ENCODE data around the gene SUGCT. TPM values are rescaled to one million over a fixed set of nuclear protein-coding genes. Genes with fewer than 3 reads are reported as not detected.

SUGCT gene
- total RNA-seq, 1 experiment from 2014 or later = 1.6 TPM

DNA sequence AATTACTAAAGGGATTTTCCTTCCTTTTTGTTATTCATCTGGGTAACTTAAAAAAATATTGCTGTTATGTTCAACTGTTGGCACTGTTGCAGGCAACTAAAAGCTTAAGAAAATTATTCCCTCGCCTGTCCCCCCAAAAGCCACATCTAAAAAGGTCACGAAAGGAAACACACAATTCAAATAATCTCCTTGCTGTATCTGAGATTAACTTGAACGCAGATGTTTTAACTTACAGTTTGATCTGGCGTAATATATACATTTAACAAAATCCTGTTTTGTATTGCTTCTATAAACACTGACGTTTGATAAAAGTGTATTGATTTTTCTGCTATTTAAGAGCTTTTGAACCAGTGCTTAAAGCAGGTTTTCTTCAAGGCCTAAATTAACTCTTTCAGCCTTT, 432.1 kb downstream of the SUGCT start:
- no peak for DNase-seq
- no TSS peak for BruUV-seq (replicated peaks)
- peaks cover 5% of the 10 kb centered on the region for H3K9me3 Mint-ChIP-seq (ENCODE audit: low read depth, unreplicated experiment)
- intact Hi-C loops (cut with micrococcal nuclease; ENCODE audit: unreplicated experiment) = loop anchor here (10.0 kb wide), 1 partner anchor 58 kb away; no protein-coding TSS in a partner anchor
- CTCF ChIA-PET = no interaction called here
- no peaks in the 10 kb centered on the region for H3K36me3 Mint-ChIP-seq (ENCODE audit: insufficient read depth, unreplicated experiment)
- H3K27me3 Mint-ChIP-seq (ENCODE audit: unreplicated experiment) = no peaks in the 10 kb centered on the region
- H3K4me1 Mint-ChIP-seq (ENCODE audit: low read depth, unreplicated experiment) = no peaks in the 10 kb centered on the region
- H3K4me3 Mint-ChIP-seq (ENCODE audit: low read depth, unreplicated experiment) = no peak overlapping the region
- TF ChIP-seq, protein P1, sequence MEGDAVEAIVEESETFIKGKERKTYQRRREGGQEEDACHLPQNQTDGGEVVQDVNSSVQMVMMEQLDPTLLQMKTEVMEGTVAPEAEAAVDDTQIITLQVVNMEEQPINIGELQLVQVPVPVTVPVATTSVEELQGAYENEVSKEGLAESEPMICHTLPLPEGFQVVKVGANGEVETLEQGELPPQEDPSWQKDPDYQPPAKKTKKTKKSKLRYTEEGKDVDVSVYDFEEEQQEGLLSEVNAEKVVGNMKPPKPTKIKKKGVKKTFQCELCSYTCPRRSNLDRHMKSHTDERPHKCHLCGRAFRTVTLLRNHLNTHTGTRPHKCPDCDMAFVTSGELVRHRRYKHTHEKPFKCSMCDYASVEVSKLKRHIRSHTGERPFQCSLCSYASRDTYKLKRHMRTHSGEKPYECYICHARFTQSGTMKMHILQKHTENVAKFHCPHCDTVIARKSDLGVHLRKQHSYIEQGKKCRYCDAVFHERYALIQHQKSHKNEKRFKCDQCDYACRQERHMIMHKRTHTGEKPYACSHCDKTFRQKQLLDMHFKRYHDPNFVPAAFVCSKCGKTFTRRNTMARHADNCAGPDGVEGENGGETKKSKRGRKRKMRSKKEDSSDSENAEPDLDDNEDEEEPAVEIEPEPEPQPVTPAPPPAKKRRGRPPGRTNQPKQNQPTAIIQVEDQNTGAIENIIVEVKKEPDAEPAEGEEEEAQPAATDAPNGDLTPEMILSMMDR (IDR thresholded peaks at IDR 0.05; ENCODE audit: unreplicated experiment) = no peak
- H3K27ac Mint-ChIP-seq (ENCODE audit: unreplicated experiment) = no peak overlapping the region

GRCh38 chr7:40569326-40569725, 434.5 kb downstream of the SUGCT start:
- TF ChIP-seq, protein P1 (IDR thresholded peaks at IDR 0.05; ENCODE audit: unreplicated experiment) = no peak
- Mint-ChIP-seq H3K36me3 (ENCODE audit: insufficient read depth, unreplicated experiment) (no peaks in the 10 kb centered on the region), H3K27ac (ENCODE audit: unreplicated experiment) (no peak overlapping the region), H3K4me1 (ENCODE audit: low read depth, unreplicated experiment) (no peaks in the 10 kb centered on the region), H3K4me3 (ENCODE audit: low read depth, unreplicated experiment) (no peak overlapping the region), H3K9me3 (ENCODE audit: low read depth, unreplicated experiment) (no peaks in the 10 kb centered on the region), H3K27me3 (ENCODE audit: unreplicated experiment) (no peaks in the 10 kb centered on the region)
- CTCF ChIA-PET = no interaction called here
- intact Hi-C loops (cut with micrococcal nuclease; ENCODE audit: unreplicated experiment) = loop anchor here (10.0 kb wide), 1 partner anchor 55 kb away; no protein-coding TSS in a partner anchor
- BruUV-seq (replicated peaks) = no TSS peak
- no peak for DNase-seq

DNA sequence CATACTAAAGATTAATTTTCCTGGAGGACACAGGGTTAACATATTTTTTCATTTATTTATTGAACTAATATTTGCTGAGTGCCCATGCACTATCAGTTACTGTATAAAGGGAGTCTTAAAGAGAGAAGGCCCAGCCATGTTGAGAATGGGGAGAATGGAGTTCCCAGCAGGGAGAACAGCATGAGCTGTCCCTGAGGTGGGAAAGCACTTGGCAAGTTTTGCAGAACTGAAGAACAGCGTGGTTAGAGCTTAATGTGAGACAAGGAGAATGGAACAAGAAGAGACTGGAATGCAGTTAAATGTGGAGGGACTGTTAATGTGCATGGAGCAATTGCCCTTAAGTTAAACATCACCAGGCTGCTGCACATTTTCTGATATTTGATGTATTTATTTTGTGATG, 435.4 kb downstream of the SUGCT start:
- H3K9me3 Mint-ChIP-seq (ENCODE audit: low read depth, unreplicated experiment) = no peaks in the 10 kb centered on the region
- H3K4me3 Mint-ChIP-seq (ENCODE audit: low read depth, unreplicated experiment) = no peak overlapping the region
- DNase-seq = no peak
- no peaks in the 10 kb centered on the region for H3K27me3 Mint-ChIP-seq (ENCODE audit: unreplicated experiment)
- no peaks in the 10 kb centered on the region for H3K4me1 Mint-ChIP-seq (ENCODE audit: low read depth, unreplicated experiment)
- no TSS peak for BruUV-seq (replicated peaks)
- H3K36me3 Mint-ChIP-seq (ENCODE audit: insufficient read depth, unreplicated experiment) = no peaks in the 10 kb centered on the region
- intact Hi-C loops (cut with micrococcal nuclease; ENCODE audit: unreplicated experiment) = no loop called here
- no peak overlapping the region for H3K27ac Mint-ChIP-seq (ENCODE audit: unreplicated experiment)
- CTCF ChIA-PET = no interaction called here
- TF ChIP-seq, protein P1 (IDR thresholded peaks at IDR 0.05; ENCODE audit: unreplicated experiment) = no peak

GRCh38 chr7:40571796-40572195, 437.0 kb downstream of the SUGCT start:
- H3K27me3 Mint-ChIP-seq (ENCODE audit: unreplicated experiment) = no peaks in the 10 kb centered on the region
- H3K36me3 Mint-ChIP-seq (ENCODE audit: insufficient read depth, unreplicated experiment) = no peaks in the 10 kb centered on the region
- no peaks in the 10 kb centered on the region for H3K9me3 Mint-ChIP-seq (ENCODE audit: low read depth, unreplicated experiment)
- no peak overlapping the region for H3K27ac Mint-ChIP-seq (ENCODE audit: unreplicated experiment)
- TF ChIP-seq, protein P1 (IDR thresholded peaks at IDR 0.05; ENCODE audit: unreplicated experiment) = no peak
- CTCF ChIA-PET = interaction anchor here (0.7 kb wide), 1 partner anchor 37 kb away, joined by 3 read pairs; no protein-coding TSS in a partner anchor
- no peaks in the 10 kb centered on the region for H3K4me1 Mint-ChIP-seq (ENCODE audit: low read depth, unreplicated experiment)
- BruUV-seq (replicated peaks) = no TSS peak
- no peak for DNase-seq
- intact Hi-C loops (cut with micrococcal nuclease; ENCODE audit: unreplicated experiment) = no loop called here
- no peak overlapping the region for H3K4me3 Mint-ChIP-seq (ENCODE audit: low read depth, unreplicated experiment)

Measured in Calu3 (cell line).